NCI-H1436 treated with DMSO at 0.1 percent for 48 hours (cell line): ENCODE results near the gene PRKACG.
"Not testable (repeated sequence)": the region's sequence is repeated elsewhere in the genome, so short reads cannot be mapped to it uniquely, and the experiment has no call there.

Experiments
- DNase-seq: peaks from one replicate; lab custom pipeline; 2025; lab: John Stamatoyannopoulos, UW

Gene PRKACG

DNA sequence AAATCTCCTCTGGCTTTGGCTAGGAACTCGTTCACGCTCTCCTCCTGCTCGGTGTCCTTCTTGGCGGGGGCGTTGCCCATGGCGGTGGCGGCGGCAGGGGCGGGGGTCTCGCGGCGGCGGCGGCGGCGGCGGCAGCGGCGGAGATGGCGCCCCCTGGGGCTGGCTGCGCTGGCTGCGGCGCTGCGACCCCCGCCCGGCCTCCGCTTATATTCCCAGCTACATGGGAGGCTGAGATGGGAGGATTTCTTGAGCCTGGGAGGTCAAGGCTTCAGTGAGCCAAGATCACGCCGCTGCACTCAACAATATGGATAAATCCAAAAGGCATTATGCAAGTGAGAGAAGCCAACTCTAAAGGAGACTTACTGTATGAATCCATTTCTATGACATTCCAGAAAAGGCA is at the start of gene PRKACG:
TSS of gene PRKACG (minus strand) at position 101 of the 400 bp plus-strand sequence. CDS start at position 80, 21 bp downstream.
- no peak for DNase-seq

DNA sequence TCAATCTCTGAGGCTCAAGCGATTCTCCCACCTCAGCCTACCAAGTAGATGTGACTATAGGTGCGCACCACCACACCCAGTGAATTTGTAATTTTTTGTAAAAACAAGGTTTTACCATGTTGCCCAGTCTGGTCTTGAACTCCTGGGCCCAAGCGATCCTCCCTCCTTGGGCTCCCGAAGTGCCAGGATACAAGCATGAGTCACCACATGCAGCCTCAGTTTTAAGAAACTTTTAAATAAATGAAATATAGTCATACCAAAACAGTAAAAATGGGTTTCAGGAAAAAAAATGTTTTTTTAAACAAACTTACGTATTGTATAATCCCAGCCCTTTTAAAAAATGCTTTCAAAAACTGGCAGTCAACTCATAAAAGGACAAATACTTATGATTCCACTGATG is 48.3 kb upstream of the PRKACG start:
- no peak for DNase-seq

DNA sequence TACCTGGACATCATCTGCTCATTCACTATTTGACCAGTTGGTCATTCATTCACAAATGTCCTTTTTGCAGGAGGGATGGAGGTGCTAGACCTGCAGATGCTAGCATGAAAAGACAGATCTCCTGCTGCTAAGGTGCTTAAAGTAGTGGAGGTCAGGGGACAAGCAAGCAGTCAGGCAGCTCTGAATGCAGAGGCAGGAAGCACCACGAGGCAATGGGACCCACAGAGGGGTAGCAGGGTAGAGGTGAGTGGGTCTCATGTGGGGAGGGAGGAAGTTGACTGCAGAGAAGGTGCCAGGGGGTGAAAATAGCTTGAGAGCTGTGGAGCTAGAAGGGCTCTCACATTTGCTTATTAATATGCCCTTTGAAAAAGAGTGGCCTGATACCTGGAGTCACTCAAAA is 46.9 kb upstream of the PRKACG start:
- DNase-seq: no peak

DNA sequence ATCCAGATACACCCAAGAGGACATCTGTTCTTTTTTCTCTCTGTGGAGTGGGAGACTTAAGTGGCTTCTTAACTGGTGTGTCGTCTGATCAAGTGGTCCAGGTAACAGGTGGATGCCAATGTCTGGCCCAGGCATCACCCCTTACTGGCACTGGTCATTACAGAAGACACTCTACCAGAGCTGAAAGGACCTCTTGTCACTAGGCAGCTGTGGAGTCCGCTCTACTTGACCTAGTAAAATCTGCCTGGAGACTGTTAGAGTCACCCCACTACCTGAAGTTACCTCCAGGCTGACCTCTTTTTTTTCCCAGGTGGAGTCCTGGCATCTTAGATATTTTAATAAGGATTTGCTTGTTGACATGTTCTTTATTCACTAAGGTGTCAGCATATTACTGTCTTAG is 44.2 kb upstream of the PRKACG start:
- DNase-seq: no peak

DNA sequence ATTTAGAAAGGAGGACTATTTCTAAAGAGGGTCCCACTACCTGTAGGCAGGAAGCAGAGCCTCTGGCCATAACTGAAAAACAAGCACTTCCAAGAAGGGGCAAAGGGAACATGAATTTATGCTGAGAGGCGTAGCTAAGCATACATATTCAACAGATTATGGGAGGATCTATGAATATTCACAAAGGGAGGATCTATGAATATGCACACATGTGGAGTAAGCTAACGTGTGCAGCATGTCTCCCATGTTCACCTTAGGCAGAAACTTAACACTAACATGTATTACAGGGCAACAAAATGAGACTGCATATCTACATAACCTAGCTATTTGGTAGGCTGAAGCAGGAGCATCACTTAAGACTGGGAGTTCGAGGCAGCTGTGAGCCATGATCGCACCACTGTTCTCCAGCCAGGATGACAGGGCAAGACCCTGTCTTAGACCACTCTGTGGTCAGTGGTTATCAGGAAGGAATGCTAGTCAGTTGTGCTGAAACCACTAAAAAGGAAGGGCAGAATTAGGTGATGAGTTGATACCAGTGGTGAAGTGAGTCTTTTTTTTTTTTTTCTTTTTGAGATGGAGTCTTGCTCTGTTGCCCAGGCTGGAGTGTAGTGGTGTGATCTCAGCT is 42.4 kb upstream of the PRKACG start:
- no peak for DNase-seq

DNA sequence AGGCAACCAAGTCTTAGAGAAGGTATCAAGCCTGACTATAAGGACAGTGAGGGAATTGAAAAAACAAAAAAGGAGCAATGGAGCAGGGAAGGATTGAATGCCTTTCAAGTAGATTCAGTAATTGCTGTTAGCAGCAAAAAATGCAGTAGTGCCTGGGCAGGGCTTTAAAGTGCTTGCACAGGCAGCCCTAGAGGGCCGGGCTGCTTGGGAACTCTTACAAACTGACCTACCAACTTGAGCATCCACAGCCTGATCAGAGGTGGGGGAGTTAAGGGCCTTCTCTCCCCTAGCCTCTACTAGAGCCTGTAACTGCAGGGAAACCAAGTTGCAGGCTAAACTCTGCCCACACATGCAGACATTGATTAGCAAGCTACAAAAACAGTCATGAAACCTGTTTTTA is 41.1 kb upstream of the PRKACG start:
- DNase-seq: no peak

DNA sequence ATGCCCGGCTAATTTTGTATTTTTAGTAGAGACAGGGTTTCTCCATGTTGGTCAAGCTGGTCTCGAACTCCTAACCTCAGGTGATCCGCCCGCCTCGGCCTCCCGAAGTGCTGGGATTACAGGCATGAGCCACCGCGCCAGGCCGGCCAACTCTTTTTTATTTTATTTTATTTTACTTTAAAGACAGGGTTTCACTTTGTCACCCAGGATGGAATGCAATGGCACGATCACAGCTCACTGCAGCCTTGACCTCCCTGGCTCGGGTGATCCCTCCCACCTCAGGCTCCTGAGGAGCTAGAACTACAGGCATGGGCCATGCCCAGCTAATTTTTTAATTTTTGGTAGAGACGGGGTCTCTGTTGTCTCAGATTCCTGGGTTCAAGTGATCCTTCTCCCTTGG is 37.0 kb upstream of the PRKACG start:
- DNase-seq: not testable (repeated sequence)

DNA sequence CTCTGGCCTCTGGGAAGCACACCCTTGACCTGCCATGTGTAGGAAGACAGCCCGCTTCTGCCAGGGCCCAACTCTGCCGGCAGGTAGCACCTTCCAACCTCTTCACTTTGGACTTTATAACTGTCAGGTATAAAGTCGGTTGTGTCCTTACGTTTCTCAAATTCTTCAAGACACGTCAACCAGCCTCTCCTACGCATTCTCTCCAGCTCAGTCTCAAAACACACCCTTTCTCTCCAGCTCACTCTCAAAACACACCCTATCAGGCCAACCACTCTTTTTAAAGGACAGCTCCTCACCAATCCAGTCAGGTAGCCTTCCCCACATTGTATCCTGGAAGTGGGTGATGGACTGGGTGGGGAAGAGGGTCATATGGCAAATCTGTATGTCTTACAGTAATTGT is 35.2 kb upstream of the PRKACG start:
- no peak for DNase-seq

DNA sequence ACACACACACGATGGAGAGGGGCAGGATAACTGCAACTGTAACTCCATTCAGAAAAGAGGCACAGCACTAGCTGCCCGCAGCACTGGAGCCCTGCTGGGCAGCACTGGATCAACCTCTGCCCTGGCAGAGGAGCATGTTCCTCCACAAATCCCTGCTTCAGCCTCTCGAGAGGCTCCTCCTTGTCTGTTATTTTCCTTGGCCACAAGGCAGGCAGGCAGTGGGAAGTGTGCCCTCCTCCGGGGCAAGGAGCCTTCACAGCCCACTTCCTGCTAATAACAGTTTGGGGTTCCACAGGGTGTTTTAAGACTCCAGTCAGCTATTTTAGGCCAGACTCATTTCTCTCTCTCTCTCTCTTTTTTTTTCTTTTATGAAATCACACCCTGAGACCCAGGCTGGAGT is 33.5 kb upstream of the PRKACG start:
- no peak for DNase-seq

DNA sequence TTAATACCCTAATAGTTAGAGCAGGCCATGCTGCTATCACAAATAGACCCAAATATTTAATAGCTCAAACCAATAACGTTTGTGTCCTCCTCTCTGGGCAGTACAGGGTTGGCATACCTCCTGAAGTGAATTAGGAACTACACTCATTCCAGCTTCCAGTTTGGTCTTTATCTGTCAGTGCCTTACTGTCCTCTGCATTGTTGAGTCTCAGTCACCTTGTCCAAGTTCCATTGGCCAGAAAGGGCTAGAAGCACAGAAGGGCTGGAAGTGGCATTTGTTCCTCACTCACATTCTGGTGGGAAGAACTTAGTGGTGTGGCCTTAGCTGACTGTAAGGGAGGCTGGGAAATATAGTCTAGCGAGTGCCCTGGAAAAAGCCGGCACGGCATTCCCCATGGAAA is 32.8 kb upstream of the PRKACG start:
- no peak for DNase-seq

DNA sequence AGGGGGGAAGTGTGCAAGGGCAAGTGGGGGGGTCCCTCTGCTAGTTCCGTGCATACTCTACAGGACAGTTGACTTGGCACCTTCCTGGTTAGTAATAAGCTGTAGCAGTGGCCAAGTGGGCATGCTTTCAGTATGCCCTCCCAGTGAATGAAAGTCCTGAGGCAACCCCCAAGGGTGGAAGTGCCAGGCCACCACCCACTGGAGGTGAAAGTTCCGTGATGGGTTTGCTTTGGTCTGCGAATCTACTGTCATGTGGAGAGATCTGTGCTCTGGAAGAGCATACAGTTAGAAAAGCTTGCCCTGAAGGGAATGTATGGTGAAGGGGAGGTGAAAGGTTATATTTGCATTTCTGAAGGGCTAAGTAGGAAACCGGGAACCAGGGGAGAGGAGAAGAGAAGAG is 31.9 kb upstream of the PRKACG start:
- no peak for DNase-seq

DNA sequence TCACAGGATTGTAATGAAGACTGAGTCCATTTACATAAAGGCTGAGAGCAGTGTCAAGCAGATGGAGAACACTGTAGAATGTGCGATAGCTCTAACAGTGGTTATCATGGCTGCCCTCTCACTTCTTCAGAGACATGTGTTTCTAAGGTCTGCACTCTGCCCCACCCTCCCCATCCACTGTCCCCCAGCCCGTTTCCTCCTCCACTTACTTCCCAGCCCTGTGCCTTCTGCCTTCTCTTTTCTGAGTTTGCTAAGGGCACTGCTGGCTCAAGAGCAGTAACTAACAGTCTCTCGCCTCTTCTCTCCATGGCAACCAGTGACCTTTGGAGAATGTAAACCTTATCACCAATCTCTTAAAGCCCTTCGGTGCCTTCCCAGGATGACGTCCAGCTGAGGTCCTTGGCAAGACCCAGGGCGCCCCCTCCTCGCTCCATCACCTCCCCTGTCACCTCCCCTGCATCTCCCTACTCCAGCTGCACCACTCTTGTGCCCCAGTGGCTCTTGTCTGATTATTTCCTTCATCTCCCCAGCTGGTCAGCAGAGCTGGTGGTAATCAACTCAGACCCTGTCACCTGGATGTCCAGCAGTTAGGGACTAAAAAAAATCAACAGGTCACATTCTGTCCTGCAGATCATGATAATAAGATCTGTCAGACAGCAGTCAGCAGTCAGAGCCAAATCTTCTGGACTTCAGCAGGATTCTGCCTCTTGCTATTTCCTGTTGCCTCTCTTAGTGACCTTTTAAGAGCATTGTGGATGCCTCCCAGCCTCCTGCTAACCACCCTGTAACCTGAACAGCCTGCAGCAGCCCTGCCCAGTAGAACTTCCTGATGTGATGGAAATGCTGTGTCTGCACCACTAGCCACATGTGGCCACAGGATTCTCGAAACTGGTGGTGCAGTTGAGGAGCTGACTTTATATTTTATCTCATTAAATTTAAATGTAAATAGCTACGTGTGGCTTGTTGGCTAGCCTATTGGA is 30.6 kb upstream of the PRKACG start:
- DNase-seq: no peak

DNA sequence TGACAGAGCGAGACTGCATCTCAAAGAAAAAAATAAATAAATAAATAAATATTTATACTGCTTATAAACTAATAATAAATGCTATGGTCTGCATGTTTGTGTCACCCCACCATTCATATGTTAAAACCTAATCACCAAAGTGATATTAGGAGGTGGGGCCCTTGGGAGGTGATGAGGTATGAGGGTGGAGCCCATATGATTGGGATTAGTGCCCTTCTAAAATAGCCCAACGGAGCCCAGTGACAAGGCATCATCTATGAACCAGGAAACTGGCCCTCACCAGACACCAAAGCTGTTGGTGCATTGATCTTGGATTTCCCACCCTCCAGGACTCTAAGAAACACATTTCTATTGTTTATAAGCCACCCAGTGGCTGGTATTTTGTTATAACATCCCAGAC is 26.7 kb upstream of the PRKACG start:
- DNase-seq: no peak

DNA sequence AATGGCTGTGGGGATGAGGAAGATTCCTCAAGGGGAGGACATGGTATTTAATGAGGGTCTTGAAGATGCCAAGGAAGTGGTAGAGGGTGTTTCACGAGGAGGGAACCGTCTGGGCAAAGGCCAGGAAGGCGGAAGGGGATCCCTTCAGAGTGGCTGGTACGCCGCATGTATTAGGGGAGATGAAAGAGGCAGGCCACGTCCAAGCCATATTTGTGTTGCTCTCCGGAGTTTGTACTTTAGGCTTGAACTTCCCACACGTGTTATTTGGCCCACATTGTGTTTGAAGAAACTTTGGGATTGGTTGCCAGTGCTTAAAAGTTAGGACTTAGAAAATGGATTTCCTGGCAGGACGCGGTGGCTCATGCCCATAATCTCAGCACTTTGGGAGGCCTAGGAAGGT is 22.9 kb upstream of the PRKACG start:
- no peak for DNase-seq

DNA sequence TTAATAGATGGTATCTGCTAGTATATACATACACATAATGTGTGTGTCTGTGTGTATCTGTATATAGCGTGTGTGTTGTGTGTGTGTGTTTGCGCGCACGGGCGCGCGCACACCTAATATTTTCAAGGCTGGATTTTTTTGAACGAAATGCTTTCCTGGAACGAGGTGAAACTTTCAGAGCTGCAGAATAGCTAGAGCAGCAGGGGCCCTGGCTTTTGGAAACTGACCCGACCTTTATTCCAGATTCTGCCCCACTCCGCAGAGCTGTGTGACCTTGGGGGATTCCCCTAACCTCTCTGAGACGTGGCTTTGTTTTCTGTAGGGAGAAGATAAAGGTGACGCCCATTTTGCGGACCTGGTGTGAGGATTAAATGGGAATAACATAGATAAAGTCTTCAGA is 22.4 kb upstream of the PRKACG start:
- no peak for DNase-seq

DNA sequence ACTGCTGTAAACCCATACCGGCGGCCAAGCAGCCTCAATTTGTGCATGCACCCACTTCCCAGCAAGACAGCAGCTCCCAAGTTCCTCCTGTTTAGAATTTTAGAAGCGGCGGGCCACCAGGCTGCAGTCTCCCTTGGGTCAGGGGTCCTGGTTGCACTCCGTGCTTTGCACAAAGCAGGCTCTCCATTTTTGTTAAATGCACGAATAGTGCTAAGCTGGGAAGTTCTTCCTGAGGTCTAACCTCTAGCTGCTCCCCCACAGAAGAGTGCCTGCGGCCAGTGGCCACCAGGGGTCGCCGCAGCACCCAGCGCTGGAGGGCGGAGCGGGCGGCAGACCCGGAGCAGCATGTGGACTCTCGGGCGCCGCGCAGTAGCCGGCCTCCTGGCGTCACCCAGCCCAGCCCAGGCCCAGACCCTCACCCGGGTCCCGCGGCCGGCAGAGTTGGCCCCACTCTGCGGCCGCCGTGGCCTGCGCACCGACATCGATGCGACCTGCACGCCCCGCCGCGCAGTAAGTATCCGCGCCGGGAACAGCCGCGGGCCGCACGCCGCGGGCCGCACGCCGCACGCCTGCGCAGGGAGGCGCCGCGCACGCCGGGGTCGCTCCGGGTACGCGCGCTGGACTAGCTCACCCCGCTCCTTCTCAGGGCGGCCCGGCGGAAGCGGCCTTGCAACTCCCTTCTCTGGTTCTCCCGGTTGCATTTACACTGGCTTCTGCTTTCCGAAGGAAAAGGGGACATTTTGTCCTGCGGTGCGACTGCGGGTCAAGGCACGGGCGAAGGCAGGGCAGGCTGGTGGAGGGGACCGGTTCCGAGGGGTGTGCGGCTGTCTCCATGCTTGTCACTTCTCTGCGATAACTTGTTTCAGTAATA is 21.8 kb upstream of the PRKACG start, which contains the start of gene FXN:
TSS of gene FXN (plus strand) at position 315 of the 871 bp plus-strand sequence. CDS start at position 346, 31 bp downstream.
- no peak for DNase-seq

DNA sequence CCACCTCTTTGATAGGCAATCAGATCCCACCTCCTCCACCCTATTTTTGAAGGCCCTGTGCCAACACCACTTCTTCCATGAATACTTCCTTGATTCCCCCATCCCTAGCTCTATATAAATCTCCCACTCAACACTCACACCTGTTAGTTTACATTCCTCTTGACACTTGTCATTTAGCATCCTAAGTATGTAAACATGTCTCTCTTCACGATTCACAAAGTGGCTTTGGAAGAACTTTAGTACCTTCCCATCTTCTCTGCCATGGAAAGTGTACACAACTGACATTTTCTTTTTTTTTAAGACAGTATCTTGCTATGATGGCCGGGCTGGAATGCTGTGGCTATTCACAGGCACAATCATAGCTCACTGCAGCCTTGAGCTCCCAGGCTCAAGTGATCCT is 20.2 kb upstream of the PRKACG start:
- DNase-seq: no peak

DNA sequence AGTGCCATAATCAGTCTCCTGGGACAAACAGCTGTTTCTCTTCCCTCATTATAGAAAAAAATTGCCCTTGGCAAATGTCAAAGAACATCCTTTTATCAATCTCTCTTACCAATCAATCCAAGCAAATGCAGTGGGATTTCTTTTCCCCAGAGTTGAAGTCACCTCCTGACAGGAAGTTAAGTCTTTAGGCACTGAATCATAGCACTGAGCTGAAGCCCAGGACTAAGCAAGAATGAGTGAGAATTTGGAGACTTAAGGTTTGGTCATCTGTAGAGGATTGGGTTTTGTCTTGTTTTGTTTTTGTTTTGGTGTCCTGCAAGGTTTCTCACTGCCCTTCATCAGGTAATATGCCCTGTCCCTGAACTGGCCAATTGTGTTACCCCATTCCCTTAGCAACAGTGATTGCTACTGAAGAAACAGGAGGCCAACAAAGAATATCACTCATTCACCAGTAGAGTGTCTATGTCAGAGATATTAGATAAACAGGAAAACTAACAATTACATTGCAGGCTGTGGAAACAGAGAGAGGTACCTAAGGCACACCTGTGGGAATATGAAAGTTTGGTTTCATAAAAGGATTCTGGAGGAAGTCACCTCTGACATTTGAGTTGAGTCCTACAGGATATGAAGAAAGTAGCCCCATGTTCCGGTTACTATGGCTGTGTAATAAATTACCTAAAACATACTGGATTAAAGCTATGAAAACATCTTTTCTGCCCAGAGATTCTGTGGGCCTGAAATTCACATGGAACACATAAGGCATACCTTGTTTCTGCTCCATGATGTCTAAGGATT is 17.1 kb upstream of the PRKACG start:
- DNase-seq: no peak

DNA sequence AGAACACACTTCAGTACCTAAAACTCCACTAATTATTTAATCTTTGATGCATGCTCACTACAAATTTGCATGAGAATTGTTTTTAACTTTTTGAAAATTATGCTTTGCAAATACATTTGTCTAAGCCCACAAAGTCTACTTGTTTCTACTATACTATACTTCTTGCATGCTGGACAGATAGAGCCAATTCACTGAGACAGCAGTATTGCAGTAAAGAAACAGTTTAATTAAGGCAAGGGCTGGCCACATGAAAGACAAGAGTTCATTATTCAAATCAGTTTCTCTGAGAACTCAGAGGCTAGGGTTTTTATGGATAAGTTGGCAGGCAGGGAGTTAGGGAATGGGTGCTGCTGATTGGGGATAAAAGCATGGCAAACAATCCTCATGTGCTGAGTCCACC is 15.6 kb upstream of the PRKACG start:
- no peak for DNase-seq

DNA sequence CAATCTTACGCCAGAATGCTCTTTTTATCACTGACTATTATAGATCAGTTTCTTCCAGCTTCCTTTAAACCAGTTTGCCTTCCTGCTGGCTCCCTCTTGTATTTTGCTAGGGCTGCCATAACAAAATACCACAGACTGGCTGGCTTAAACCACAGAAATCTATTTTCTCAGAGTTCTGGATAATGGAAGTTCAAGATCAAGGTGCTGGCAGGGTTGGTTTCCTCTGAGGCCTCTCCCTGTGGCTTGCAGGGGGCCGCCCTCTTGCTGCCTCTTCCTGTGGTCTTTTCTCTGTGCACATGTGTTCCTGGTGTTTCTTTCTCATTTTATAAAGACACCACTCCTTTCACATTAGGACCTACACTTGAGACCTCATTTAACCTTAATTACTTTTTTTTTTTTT is 14.8 kb upstream of the PRKACG start:
- DNase-seq: no peak

DNA sequence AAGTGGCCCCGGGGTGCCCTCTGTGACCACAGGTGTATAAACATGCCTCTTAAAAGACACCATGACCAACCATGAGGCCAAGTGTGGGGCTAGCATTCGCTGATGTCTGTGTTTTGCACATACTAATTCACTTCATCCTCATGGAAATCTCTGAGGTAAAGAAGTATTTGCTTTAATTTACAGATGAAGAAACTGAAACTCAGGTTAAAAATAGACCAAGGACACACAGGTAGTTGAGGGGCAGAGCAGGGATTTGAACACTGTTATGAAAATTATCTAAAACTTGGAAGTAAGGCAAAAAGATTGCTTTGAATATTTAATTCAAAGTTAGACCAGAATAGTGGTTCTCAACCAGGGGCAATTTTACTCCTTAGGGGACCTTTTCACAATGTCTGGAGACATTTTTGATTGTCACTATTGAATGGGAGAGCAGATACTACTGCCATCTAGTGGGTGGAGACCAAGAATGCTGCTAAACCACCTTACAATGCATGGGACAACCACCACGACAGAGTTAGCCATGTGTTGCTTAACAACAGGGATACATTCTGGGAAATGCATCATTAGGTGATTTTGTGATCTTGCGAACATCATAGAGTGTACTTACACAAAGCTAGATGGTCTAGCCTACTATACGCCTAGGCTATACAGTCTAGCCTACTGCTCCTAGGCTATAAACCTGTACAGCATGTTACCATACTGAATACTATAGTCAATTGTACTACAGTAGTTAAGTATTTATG is 13.6 kb upstream of the PRKACG start:
- no peak for DNase-seq
